Measurements from ENCODE around the gene LPP.

Gene LPP

DNA sequence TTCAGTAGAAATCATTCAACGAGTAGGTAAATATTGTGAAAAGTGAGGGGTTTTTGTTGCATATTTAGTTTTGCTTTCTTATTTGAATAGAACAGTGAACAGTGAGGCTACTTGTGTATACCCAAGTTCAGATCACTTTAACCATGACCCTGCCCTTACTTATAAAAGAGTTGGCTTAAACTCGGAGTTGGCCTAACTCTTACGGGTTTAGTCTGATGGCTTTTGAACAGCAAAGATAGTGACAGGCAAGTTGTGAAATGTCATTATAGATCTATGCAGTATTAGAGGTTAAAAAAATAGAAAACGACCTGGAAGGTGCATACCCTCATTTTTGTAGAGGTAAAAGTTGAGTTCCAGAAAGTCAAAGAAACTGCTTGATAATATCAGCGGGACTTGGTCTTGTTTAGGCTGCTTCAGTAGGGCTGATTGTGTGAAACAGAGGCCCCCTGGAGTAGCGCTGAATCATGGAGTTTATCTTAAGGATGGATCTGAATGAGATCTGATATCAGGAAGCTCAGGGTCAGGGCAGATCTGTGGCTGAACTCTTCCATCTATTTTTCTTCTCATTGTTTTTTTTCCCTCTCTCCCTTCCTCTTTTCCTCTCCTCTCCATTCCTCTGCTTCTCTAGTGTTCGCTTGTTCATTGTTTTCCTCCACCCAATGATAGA, 359.8 kb downstream of the LPP start:
- TF ChIP-seq, protein P1, sequence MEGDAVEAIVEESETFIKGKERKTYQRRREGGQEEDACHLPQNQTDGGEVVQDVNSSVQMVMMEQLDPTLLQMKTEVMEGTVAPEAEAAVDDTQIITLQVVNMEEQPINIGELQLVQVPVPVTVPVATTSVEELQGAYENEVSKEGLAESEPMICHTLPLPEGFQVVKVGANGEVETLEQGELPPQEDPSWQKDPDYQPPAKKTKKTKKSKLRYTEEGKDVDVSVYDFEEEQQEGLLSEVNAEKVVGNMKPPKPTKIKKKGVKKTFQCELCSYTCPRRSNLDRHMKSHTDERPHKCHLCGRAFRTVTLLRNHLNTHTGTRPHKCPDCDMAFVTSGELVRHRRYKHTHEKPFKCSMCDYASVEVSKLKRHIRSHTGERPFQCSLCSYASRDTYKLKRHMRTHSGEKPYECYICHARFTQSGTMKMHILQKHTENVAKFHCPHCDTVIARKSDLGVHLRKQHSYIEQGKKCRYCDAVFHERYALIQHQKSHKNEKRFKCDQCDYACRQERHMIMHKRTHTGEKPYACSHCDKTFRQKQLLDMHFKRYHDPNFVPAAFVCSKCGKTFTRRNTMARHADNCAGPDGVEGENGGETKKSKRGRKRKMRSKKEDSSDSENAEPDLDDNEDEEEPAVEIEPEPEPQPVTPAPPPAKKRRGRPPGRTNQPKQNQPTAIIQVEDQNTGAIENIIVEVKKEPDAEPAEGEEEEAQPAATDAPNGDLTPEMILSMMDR (IDR thresholded peaks at IDR 0.05; ENCODE audit: insufficient read depth, low read length, poor library complexity, severe bottlenecking): no peak
- TF ChIP-seq EZH2phosphoT487 (conservative IDR thresholded peaks at IDR 0.05; ENCODE audit: low read length): no peak
- Histone ChIP-seq H2AFZ (ENCODE audit: low read depth, low read length, severe bottlenecking) (no peak overlapping the region), H3K27ac (ENCODE audit: low read depth, low read length) (no peak overlapping the region)

DNA sequence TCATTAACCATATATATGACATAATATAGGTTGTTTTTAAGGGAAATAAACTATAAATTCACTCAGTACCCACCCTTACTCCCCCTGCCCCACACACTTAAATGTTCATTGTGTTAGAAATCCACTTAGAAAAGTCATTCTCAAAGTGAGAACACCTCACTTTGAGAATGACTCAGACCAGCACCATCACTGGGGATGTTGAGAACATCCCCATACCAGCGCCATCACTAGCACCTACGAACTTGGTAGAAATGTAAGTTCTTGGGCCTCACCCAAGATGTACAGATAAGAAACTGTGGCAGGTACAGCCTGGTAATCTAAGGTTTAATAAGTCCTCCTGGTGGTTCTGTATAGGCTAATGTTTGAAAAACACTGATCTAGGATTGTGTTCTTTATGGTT, 362.6 kb downstream of the LPP start:
- Histone ChIP-seq H4K20me1 (ENCODE audit: low read depth, low read length) (no peaks in the 10 kb centered on the region), H3K9me3 (ENCODE audit: insufficient read depth, low read length) (no peaks in the 10 kb centered on the region), H3K4me3 (ENCODE audit: insufficient read depth, low read length, poor library complexity, severe bottlenecking) (no peak overlapping the region), H3F3A (ENCODE audit: insufficient read depth) (no peaks in the 10 kb centered on the region), H3K36me3 (ENCODE audit: low read length) (no peaks in the 10 kb centered on the region), H2AFZ (ENCODE audit: low read depth, low read length, severe bottlenecking) (no peak overlapping the region), H3K79me2 (ENCODE audit: insufficient read depth, low read length) (no peaks in the 10 kb centered on the region), H3K27me3 (ENCODE audit: low read length) (no peaks in the 10 kb centered on the region), H3K4me2 (ENCODE audit: low read depth, low read length, poor library complexity, severe bottlenecking) (no peak overlapping the region), H3K9me2 (replicated peaks; ENCODE audit: insufficient read depth, low read length) (no peaks in the 10 kb centered on the region), H3K9ac (ENCODE audit: low read length) (no peak overlapping the region), H3K27ac (ENCODE audit: low read depth, low read length) (no peak overlapping the region)
- TF ChIP-seq, protein P1 (IDR thresholded peaks at IDR 0.05; ENCODE audit: insufficient read depth, low read length, poor library complexity, severe bottlenecking): no peak
- no peak for TF ChIP-seq EZH2phosphoT487 (conservative IDR thresholded peaks at IDR 0.05; ENCODE audit: low read length)

More for the DNA sequence above, 359.8 kb downstream of the LPP start:
- Histone ChIP-seq H3K36me3 (ENCODE audit: low read length) (no peaks in the 10 kb centered on the region), H3K79me2 (ENCODE audit: insufficient read depth, low read length) (no peaks in the 10 kb centered on the region), H3F3A (ENCODE audit: insufficient read depth) (no peaks in the 10 kb centered on the region), H3K4me2 (ENCODE audit: low read depth, low read length, poor library complexity, severe bottlenecking) (no peak overlapping the region), H3K9me3 (ENCODE audit: insufficient read depth, low read length) (no peaks in the 10 kb centered on the region), H3K9ac (ENCODE audit: low read length) (no peak overlapping the region), H3K4me3 (ENCODE audit: insufficient read depth, low read length, poor library complexity, severe bottlenecking) (no peak overlapping the region), H4K20me1 (ENCODE audit: low read depth, low read length) (no peaks in the 10 kb centered on the region), H3K27me3 (ENCODE audit: low read length) (no peaks in the 10 kb centered on the region), H3K9me2 (replicated peaks; ENCODE audit: insufficient read depth, low read length) (no peaks in the 10 kb centered on the region)

DNA sequence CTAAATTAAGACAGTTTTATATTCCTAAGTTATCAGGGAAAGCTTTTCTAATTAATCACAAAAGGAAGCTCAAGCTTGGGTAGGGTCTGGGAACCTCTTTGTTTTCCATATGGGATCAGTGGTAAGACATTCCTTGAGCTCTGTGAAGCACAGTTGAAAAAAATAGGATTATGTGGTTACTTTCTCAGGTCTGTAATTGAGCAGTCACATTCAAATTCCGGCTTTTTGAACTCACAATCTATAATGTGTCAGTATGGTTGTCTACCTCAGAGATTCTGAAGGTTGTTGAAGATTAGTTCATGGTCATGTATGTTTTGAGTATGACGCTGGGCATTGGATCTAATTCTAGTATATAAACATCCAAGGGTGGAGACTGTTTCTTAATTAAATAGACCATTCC, 364.5 kb downstream of the LPP start:
- no peak overlapping the region for H2AFZ ChIP-seq (ENCODE audit: low read depth, low read length, severe bottlenecking)
- H3K27ac ChIP-seq (ENCODE audit: low read depth, low read length): no peak overlapping the region
- no peaks in the 10 kb centered on the region for H3K79me2 ChIP-seq (ENCODE audit: insufficient read depth, low read length)
- no peaks in the 10 kb centered on the region for H3K36me3 ChIP-seq (ENCODE audit: low read length)
- no peaks in the 10 kb centered on the region for H3F3A ChIP-seq (ENCODE audit: insufficient read depth)
- no peaks in the 10 kb centered on the region for H3K27me3 ChIP-seq (ENCODE audit: low read length)
- TF ChIP-seq, protein P1 (IDR thresholded peaks at IDR 0.05; ENCODE audit: insufficient read depth, low read length, poor library complexity, severe bottlenecking): no peak
- TF ChIP-seq EZH2phosphoT487 (conservative IDR thresholded peaks at IDR 0.05; ENCODE audit: low read length): no peak
- H4K20me1 ChIP-seq (ENCODE audit: low read depth, low read length): no peaks in the 10 kb centered on the region
- H3K9me3 ChIP-seq (ENCODE audit: insufficient read depth, low read length): no peaks in the 10 kb centered on the region
- H3K4me3 ChIP-seq (ENCODE audit: insufficient read depth, low read length, poor library complexity, severe bottlenecking): no peak overlapping the region
- H3K4me2 ChIP-seq (ENCODE audit: low read depth, low read length, poor library complexity, severe bottlenecking): no peak overlapping the region
- no peak overlapping the region for H3K9ac ChIP-seq (ENCODE audit: low read length)
- no peaks in the 10 kb centered on the region for H3K9me2 ChIP-seq (replicated peaks; ENCODE audit: insufficient read depth, low read length)

Data from SU-DHL-6 (cell line).